Endodermal cell (in vitro differentiated cells): Measurements from ENCODE around the gene DNAJB11. TPM values are rescaled to one million over a fixed set of nuclear protein-coding genes. Genes with fewer than 3 reads are reported as not detected.

ENCODE experiments used
- DNase-seq: peaks from one replicate; pipeline ENCODE4 v3.0.0-alpha.2; 2017
- H3K27ac ChIP-seq: 2 replicates; pipeline ENCODE4 v1.5.1; 2013; ENCODE audit warnings: mild to moderate bottlenecking, low read depth, low read length, moderate library complexity
- H3K27me3 ChIP-seq: 2 replicates; pipeline ENCODE4 v1.6.1; 2013; ENCODE audit warnings: mild to moderate bottlenecking, low read length, moderate library complexity; ENCODE audit not compliant: insufficient read depth, control insufficient read depth, poor library complexity, severe bottlenecking
- H3K36me3 ChIP-seq: 2 replicates; pipeline ENCODE4 v1.7.0; 2013; ENCODE audit warnings: mild to moderate bottlenecking, low read length, moderate library complexity; ENCODE audit not compliant: control insufficient read depth, insufficient read depth
- H3K4me1 ChIP-seq: one replicate; pipeline ENCODE4 v1.7.0; 2013; ENCODE audit warnings: low read length; ENCODE audit not compliant: control insufficient read depth, insufficient read depth
- H3K4me3 ChIP-seq: 2 replicates; pipeline ENCODE4 v1.5.1; 2013; ENCODE audit warnings: mild to moderate bottlenecking, low read length, moderate library complexity
- H3K9ac ChIP-seq: 2 replicates; pipeline ENCODE4 v1.6.1; 2013; ENCODE audit warnings: mild to moderate bottlenecking, low read length, moderate library complexity; ENCODE audit not compliant: poor library complexity, severe bottlenecking; ENCODE audit errors: extremely low read depth
- H3K9me3 ChIP-seq: 2 replicates; pipeline ENCODE4 v1.6.1; 2013; ENCODE audit warnings: mild to moderate bottlenecking, low read length, moderate library complexity; ENCODE audit not compliant: control insufficient read depth
- H3K27ac Mint-ChIP-seq: 2 replicates; pipeline ENCODE4 v1.8.0; 2020; ENCODE audit warnings: mixed read lengths
- H3K27me3 Mint-ChIP-seq: 2 replicates; pipeline ENCODE4 v1.8.0; 2021; ENCODE audit warnings: mild to moderate bottlenecking, mixed read lengths; ENCODE audit not compliant: insufficient read depth
- H3K36me3 Mint-ChIP-seq: 2 replicates; pipeline ENCODE4 v1.8.0; 2020; ENCODE audit warnings: low read depth, mixed read lengths
- H3K4me1 Mint-ChIP-seq: 2 replicates; pipeline ENCODE4 v1.8.0; 2020; ENCODE audit warnings: mixed read lengths
- H3K4me3 Mint-ChIP-seq: 2 replicates; pipeline ENCODE4 v1.8.0; 2020; ENCODE audit warnings: mild to moderate bottlenecking, moderate library complexity, mixed read lengths
- H3K9me3 Mint-ChIP-seq: 2 replicates; pipeline ENCODE4 v1.8.0; 2020; ENCODE audit warnings: mild to moderate bottlenecking, mixed read lengths
- CTCF ChIP-seq: fragments of 200-600 bp; sonication (generic); conservative IDR thresholded peaks from 2 replicates; pipeline ENCODE4 v1.5.0; 2021; ENCODE audit warnings: antibody characterized with exemption, mild to moderate bottlenecking
- WGBS, 2 experiments: methylation state at CpG; one replicate each; pipeline versions ENCODE4 v1.1.5 to v1.1.7; 2013; ENCODE audit warnings: missing lambda C conversion rate in 2 of 2, mixed read lengths in 1 of 2; ENCODE audit not compliant: insufficient coverage in 1 of 2, insufficient read length in 1 of 2; 5-methylcytosine and 5-hydroxymethylcytosine counted together
- total RNA-seq, 2 donors: library from RNA; stranded (reverse); fragmentation: NEBNext Ultra II Directional in 1 of 2; extraction: Animal tissue kit (Norgen Biotek cat#: 25700) in 1 of 2; gene quantifications; 2 replicates in 1 of 2; 3 replicates in 1 of 2; pipeline ENCODE4 v1.2.1, GENCODE V29; 2021

DNAJB11 gene
- total RNA-seq, 2 donors from 2014 or later: 59.8 to 81.5 TPM

GRCh38 chr3:186540835-186541226 lies 29.7 kb upstream of the DNAJB11 start:
- 0 to 23% methylated on average over 1 of the region's 2 CpGs for WGBS, 2 experiments

DNA sequence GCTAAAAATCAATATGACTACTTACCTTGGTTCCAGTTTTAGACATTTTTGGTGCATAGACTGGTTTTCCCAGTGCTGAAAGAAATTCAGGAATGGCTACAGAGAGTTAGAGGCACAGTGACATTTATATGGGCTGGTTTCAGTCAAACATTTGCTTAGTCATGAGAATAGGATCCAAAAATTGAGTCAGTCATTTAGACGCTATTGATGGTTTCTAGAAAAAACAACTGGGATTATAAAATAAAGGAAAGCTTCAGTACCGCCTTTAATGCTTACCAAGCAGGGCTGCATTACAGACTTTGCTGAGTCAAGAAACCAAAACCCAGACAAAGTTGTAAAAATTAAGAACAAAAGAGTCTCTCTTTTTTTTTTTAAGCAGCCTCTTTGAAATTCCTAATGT lies 26.2 kb upstream of the DNAJB11 start, which contains the start of gene CRYGS:
TSS of gene CRYGS (minus strand) at position 100 of the 400 bp plus-strand sequence. CDS start at position 46, 54 bp downstream.
- H3K4me3 ChIP-seq: no peak within 1 kb of the TSS
- H3K9ac ChIP-seq: no peak within 1 kb of the TSS
- no peaks in the 10 kb centered on the region for H3K9me3 Mint-ChIP-seq
- H3K4me1 Mint-ChIP-seq: no peaks in the 10 kb centered on the region
- no peaks in the 10 kb centered on the region for H3K4me1 ChIP-seq
- peaks cover 9% of the 10 kb centered on the region for H3K36me3 Mint-ChIP-seq
- H3K27ac Mint-ChIP-seq: no peak within 1 kb of the TSS
- no peak for TF ChIP-seq CTCF
- H3K9me3 ChIP-seq: no peaks in the 10 kb centered on the region
- H3K36me3 ChIP-seq: peaks cover 12% of the 10 kb centered on the region
- H3K27ac ChIP-seq: no peak within 1 kb of the TSS
- no peak within 1 kb of the TSS for H3K4me3 Mint-ChIP-seq
- no peak for DNase-seq
- H3K27me3 Mint-ChIP-seq: no peaks in the 10 kb centered on the region
- no peaks in the 10 kb centered on the region for H3K27me3 ChIP-seq
- 88 to 94% methylated on average over 1 to 2 of the region's 2 CpGs for WGBS, 2 experiments

More at GRCh38 chr3:186540835-186541226, 29.7 kb upstream of the DNAJB11 start:
- Mint-ChIP-seq H3K4me1 (peaks cover 3% of the 10 kb centered on the region), H3K36me3 (no peaks in the 10 kb centered on the region), H3K4me3 (no peak overlapping the region), H3K9me3 (no peaks in the 10 kb centered on the region), H3K27me3 (no peaks in the 10 kb centered on the region), H3K27ac (no peak overlapping the region)
- Histone ChIP-seq H3K27ac (no peak overlapping the region), H3K4me3 (no peak overlapping the region), H3K9ac (no peak overlapping the region), H3K27me3 (no peaks in the 10 kb centered on the region), H3K4me1 (peaks cover 2% of the 10 kb centered on the region), H3K36me3 (no peaks in the 10 kb centered on the region), H3K9me3 (no peaks in the 10 kb centered on the region)
- DNase-seq: no peak
- no peak for TF ChIP-seq CTCF

DNA sequence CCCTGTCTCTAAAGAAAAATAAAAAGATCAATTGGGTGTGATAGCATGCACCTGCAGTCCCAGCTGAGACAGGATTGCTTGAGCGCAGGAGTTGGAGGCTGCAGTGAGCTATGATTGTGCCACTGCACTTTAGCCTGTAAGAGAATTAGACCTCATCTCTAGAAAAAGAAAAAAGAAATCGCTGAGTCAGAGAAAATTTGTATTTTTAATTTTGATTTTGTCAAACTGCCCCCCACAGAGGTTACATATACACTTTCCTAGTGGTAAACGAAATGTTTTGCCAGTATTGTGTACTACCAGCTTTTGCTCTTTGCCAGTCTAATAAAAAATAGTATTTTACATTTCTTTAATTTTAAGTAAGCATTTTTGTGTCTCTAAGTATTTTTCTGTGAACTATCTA lies 21.0 kb upstream of the DNAJB11 start:
- DNase-seq: no peak
- no peak overlapping the region for H3K4me3 ChIP-seq
- peaks cover 21% of the 10 kb centered on the region for H3K36me3 Mint-ChIP-seq
- H3K27me3 ChIP-seq: no peaks in the 10 kb centered on the region
- no peak for TF ChIP-seq CTCF
- no peak overlapping the region for H3K9ac ChIP-seq
- H3K9me3 Mint-ChIP-seq: no peaks in the 10 kb centered on the region
- H3K27ac Mint-ChIP-seq: no peak overlapping the region
- no peaks in the 10 kb centered on the region for H3K9me3 ChIP-seq
- H3K27ac ChIP-seq: no peak overlapping the region
- no peaks in the 10 kb centered on the region for H3K4me1 ChIP-seq
- H3K4me3 Mint-ChIP-seq: no peak overlapping the region
- H3K36me3 ChIP-seq: peaks cover 31% of the 10 kb centered on the region
- H3K27me3 Mint-ChIP-seq: no peaks in the 10 kb centered on the region
- H3K4me1 Mint-ChIP-seq: no peaks in the 10 kb centered on the region
- 96 to 100% methylated on average over 2 to 3 of the region's 3 CpGs for WGBS, 2 experiments
